DND-41 (cell line): ENCODE measurements around the gene ARMC9.

Experiments used
- EZH2 ChIP-seq: IDR thresholded peaks from 3 replicates; pipeline ENCODE4 v1.6.1; 2012; ENCODE audit warnings: borderline replicate concordance, low read depth, mild to moderate bottlenecking, moderate library complexity, low read length, inconsistent platforms; ENCODE audit not compliant: severe bottlenecking
- TF ChIP-seq, protein P1 (sequence below): IDR thresholded peaks from 2 replicates; pipeline ENCODE4 v1.5.1; 2012; ENCODE audit warnings: borderline replicate concordance, low read length, moderate library complexity, mild to moderate bottlenecking; ENCODE audit not compliant: poor library complexity, severe bottlenecking; ENCODE audit errors: extremely low read depth

DNA sequence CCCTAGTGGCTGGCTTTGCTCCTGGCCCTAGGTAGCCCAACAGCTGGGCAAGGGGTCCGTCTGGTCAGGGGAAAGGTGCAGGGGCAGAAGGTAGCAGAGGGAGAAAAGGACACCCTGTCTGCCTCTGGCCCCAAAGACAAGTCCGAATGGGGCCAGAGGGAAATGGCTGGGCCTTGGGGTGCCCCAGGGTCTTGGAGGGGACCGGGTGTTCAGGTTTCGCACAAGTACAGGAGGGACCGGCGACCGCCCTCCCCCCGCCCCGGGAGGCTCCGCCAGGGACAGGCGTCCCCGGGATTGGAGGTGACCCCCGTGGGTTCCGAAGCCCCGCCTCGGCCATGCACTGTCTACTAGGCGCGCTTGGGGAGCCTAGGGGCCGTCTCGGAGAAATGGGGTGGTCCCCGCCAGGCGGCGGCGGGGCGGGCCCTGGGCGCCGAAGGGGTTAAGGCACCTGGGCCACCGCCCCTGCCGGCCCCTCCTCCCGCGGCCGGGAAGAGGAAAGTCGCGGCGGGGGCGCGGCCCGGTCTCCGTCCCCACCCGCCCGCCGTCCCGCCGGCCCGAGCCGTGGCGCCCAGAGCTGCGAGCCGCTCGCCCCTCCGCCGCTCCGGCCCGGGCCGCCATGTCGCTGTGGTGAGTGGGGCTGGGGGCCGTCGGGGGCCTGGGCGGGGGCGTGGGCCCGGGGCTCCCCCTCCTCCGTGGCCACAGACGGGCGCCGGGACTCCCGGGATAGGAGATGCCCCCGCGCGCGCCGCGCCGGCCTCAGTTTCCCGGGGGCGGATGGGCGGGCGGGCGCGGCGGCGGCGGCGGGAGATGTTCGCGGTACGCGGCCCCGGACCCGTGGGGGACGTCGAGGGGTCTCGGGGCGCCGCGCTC, 197.0 kb downstream of the ARMC9 start, which contains the start of gene B3GNT7:
- no peak for TF ChIP-seq EZH2
- TF ChIP-seq, protein P1, sequence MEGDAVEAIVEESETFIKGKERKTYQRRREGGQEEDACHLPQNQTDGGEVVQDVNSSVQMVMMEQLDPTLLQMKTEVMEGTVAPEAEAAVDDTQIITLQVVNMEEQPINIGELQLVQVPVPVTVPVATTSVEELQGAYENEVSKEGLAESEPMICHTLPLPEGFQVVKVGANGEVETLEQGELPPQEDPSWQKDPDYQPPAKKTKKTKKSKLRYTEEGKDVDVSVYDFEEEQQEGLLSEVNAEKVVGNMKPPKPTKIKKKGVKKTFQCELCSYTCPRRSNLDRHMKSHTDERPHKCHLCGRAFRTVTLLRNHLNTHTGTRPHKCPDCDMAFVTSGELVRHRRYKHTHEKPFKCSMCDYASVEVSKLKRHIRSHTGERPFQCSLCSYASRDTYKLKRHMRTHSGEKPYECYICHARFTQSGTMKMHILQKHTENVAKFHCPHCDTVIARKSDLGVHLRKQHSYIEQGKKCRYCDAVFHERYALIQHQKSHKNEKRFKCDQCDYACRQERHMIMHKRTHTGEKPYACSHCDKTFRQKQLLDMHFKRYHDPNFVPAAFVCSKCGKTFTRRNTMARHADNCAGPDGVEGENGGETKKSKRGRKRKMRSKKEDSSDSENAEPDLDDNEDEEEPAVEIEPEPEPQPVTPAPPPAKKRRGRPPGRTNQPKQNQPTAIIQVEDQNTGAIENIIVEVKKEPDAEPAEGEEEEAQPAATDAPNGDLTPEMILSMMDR = no peak
